GM12865 (cell line): ENCODE measurements around the gene CATSPERD.

ENCODE experiments used
- DNase-seq: peaks from one replicate; pipeline ENCODE4 v3.0.0; 2010; ENCODE audit warnings: low read depth
- H3K4me3 ChIP-seq: 2 replicates; pipeline ENCODE4 v1.5.1; 2011; ENCODE audit warnings: mild to moderate bottlenecking, low read depth, low read length, control low read depth
- CTCF ChIP-seq: IDR thresholded peaks from 2 replicates; pipeline ENCODE4 v1.5.1; 2011; ENCODE audit warnings: low read length, control low read depth, low read depth, inconsistent platforms; ENCODE audit not compliant: insufficient read depth; ENCODE audit errors: missing control alignments

The CATSPERD gene

DNA sequence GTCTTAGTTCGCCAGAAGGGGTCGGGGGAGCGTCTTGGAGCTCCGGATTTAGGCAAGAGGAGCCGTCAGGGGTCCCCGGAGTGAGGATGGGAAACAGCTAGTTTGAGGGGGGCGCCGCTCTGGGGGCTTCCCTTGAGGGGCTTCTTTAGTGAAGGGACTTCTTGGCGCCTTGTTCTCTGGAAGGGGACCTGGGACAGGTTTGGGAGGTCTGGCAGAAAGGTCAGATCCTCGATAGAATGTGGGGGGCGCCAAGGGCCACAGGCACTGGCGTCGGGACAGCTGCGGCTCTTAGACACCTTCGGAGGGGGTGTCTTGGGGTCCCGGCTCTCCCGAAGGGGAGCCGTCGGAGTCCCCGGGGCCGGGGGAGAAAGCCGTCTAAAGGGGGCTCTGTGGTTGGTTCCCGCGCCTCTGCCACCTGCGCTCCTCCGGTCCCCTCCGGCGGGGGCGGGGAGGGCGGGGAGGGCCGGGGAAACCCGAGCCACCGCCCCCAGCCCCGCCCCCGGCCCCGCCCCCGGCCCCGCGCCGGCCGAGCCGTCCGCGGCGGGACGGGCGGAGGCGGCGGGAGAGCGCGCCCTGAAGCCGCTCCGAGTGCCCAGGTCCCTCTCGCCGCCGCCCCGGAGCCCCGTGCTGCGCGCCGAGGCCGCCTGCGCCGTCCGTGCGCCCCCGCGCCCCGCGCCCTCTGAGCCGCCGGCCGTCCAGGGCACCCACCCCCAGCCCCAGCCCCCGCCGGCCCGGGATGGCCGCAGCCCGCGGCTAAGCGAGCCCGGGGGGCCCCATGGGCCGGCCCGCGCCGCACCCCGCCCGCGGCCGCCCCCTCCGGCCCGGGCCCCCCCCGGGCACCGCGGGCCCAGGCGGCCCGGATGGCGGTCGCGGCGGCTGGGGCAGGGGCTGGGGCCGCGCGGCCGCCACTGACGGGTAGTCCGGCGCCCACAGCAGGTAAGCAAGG, 84.4 kb downstream of the CATSPERD start, which contains the start of gene NRTN:
NRTN (plus strand) TSS at position 552 of the 946 bp plus-strand sequence. CDS start 19,099 bp downstream, outside the sequence.
- no peak for DNase-seq

DNA sequence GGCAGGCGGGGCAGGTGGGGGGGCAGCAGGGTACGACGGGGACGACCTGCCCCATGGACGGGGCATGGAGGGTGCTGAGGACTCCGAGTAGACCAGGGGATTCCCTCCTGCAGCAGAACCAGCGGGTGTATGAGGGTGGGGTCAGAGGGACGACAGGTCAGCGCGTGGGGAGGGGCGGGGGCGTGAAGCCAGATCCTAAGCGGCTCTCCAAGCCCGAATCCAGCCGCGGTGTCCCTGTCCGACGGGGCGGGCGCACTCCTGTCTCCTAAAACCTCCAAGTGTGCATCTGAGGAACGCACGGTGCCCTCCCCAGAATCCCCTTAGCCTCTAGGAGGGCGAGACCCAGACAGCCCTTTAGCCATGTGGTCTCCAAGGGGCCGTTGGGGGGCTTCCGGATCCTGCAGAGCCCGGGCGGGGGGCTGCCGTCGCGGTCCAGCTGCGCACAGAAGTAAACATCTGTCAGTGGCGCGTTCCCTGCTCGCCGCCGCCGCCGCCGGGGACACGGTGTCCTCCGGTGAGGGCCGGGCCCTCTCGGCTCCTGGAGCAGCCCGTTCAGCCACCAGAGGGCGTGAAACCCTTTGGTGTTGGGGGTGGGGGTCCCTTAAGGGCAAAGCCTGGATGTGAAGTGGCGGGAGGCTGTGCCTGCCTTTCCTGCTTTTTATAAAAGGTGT, 85.2 kb downstream of the CATSPERD start:
- DNase-seq, result no peak
- peak; percentile 49 for TF ChIP-seq CTCF
- no peak overlapping the region for H3K4me3 ChIP-seq

More for the DNA sequence above, 84.4 kb downstream of the CATSPERD start, which contains the start of gene NRTN:
- no peak for TF ChIP-seq CTCF
- peak within 1 kb of the TSS; percentile 15 for H3K4me3 ChIP-seq

DNA sequence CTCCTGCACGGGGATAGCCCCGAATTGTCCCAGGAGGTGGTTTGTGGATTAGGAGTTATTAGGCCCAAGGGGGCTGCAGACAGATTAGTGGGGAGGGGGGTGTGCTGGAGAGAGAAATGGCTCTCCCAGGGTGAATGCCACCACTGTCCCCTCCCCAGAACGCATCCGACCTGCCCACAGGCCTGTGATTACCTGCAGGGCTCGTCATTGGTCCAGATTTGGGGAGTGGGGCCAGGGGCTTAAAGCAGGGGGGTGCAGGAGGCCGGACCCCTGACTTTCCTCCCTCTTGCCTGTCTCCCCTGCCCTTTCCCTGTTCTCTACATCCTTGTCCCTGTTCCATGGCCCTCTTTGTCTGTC, 85.7 kb downstream of the CATSPERD start:
- no peak overlapping the region for H3K4me3 ChIP-seq
- no peak for TF ChIP-seq CTCF
- no peak for DNase-seq

DNA sequence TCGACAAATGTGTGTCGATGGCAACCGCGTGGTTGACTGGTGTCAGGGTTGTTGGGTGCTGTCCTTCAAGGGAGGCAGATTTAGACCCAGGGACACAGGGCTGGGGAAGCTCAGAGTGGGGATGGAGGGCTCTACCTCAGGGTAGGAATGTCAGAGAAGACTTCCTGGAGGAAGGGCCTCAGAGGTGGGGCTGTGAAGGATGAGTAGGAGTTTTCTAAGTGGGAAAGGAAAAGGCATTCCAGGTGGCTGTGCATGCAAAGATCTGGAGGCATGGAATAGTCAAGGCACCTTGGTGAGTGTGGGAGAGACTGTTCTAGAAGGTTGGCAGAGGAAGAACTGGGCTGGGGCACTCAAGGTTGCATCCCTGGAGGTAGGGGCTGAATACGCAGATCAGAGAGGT, 86.5 kb downstream of the CATSPERD start:
- TF ChIP-seq CTCF, result no peak
- no peak overlapping the region for H3K4me3 ChIP-seq
- DNase-seq, result no peak

GRCh38 chr19:5808120-5808816, 87.8 kb downstream of the CATSPERD start:
- no peak for DNase-seq
- no peak overlapping the region for H3K4me3 ChIP-seq
- TF ChIP-seq CTCF, result no peak

GRCh38 chr19:5809053-5809452, 88.6 kb downstream of the CATSPERD start:
- H3K4me3 ChIP-seq, result no peak overlapping the region
- no peak for TF ChIP-seq CTCF
- DNase-seq, result no peak
